Muscle of leg (tissue), 11 donors: ENCODE measurements around the gene SPIRE2. TPM values are rescaled to one million over a fixed set of nuclear protein-coding genes. Genes with fewer than 3 reads are reported as not detected.
A peak's percentile ranks its signal among the peaks of the same experiment; 100 is the strongest.

Experiments used
- DNase-seq: peaks from one replicate; pipeline ENCODE4 v3.0.0; 2013
- H3K27ac ChIP-seq: one replicate; pipeline ENCODE4 v1.5.1; 2013; ENCODE audit warnings: mild to moderate bottlenecking, low read length, control low read depth
- H3K27me3 ChIP-seq: one replicate; pipeline ENCODE4 v1.6.1; 2013; ENCODE audit warnings: low read length; ENCODE audit not compliant: control insufficient read depth, insufficient read depth
- H3K36me3 ChIP-seq: one replicate; pipeline ENCODE4 v1.6.1; 2013; ENCODE audit warnings: low read length; ENCODE audit not compliant: control insufficient read depth, insufficient read depth
- H3K4me1 ChIP-seq: one replicate; pipeline ENCODE4 v1.6.1; 2013; ENCODE audit warnings: low read length; ENCODE audit not compliant: control insufficient read depth, insufficient read depth
- H3K4me3 ChIP-seq: one replicate; pipeline ENCODE4 v1.5.1; 2013; ENCODE audit warnings: low read length, control low read depth
- H3K9me3 ChIP-seq: replicated peaks from 2 replicates; pipeline ENCODE4 v1.6.1; 2013; ENCODE audit warnings: low read depth, low read length; ENCODE audit not compliant: control insufficient read depth
- WGBS: methylation state at CpG from one replicate; pipeline ENCODE4 v1.1.5; 2013; ENCODE audit warnings: missing lambda C conversion rate; ENCODE audit not compliant: insufficient coverage; 5-methylcytosine and 5-hydroxymethylcytosine counted together
- polyA plus RNA-seq, 8 donors: library from polyadenylated mRNA; unstranded; fragments of 120-200 nt; gene quantifications; one replicate each; pipeline versions ENCODE4 v1.2.1 to v1.2.3, GENCODE V29; 2013; ENCODE audit warnings: inconsistent platforms in 1 of 8, low replicate concordance in 1 of 8; ENCODE audit not compliant: insufficient read length in 8 of 8, insufficient read depth in 1 of 8
- total RNA-seq: library from RNA; stranded (reverse); fragments of 120-200 nt; gene quantifications from one replicate; pipeline ENCODE4 v1.2.4, GENCODE V29; 2013

SPIRE2 gene
- total and polyA plus RNA-seq, 9 donors: 1.6 to 4.2 (median 3.1) TPM

- H3K4me3 ChIP-seq: no peak overlapping the region
- 92% methylated on average over 20 of the region's 21 CpGs for WGBS
- no peak overlapping the region for H3K27ac ChIP-seq
- H3K27me3 ChIP-seq: no peaks in the 10 kb centered on the region
- H3K9me3 ChIP-seq: no peaks in the 10 kb centered on the region
- DNase-seq: no peak
- peaks cover 3% of the 10 kb centered on the region for H3K4me1 ChIP-seq
- no peaks in the 10 kb centered on the region for H3K36me3 ChIP-seq
These were observed 25.2 kb downstream of the SPIRE2 start for GRCh38 chr16:89853306-89853993.

GRCh38 chr16:89855301-89855945, 27.1 kb downstream of the SPIRE2 start:
- Histone ChIP-seq H3K36me3 (no peaks in the 10 kb centered on the region), H3K27me3 (no peaks in the 10 kb centered on the region), H3K4me3 (no peak overlapping the region), H3K27ac (no peak overlapping the region), H3K4me1 (no peaks in the 10 kb centered on the region), H3K9me3 (no peaks in the 10 kb centered on the region)
- WGBS: 89% methylated on average over 21 of the region's 26 CpGs
- DNase-seq: no peak

GRCh38 chr16:89855986-89856385, 27.7 kb downstream of the SPIRE2 start:
- H3K36me3 ChIP-seq: no peaks in the 10 kb centered on the region
- no peak overlapping the region for H3K27ac ChIP-seq
- H3K4me3 ChIP-seq: no peak overlapping the region
- DNase-seq: no peak
- no peaks in the 10 kb centered on the region for H3K9me3 ChIP-seq
- WGBS: 84% methylated on average over 19 of the region's 22 CpGs
- H3K4me1 ChIP-seq: peaks cover 2% of the 10 kb centered on the region
- no peaks in the 10 kb centered on the region for H3K27me3 ChIP-seq

GRCh38 chr16:89858973-89859614, 30.8 kb downstream of the SPIRE2 start:
- DNase-seq: no peak
- Histone ChIP-seq H3K36me3 (no peaks in the 10 kb centered on the region), H3K4me3 (no peak overlapping the region), H3K27me3 (no peaks in the 10 kb centered on the region), H3K9me3 (no peaks in the 10 kb centered on the region), H3K4me1 (peaks cover 9% of the 10 kb centered on the region), H3K27ac (no peak overlapping the region)
- 92% methylated on average over 20 of the region's 25 CpGs for WGBS

GRCh38 chr16:89859615-89860007, 31.3 kb downstream of the SPIRE2 start:
- Histone ChIP-seq H3K9me3 (no peaks in the 10 kb centered on the region), H3K4me3 (no peak overlapping the region), H3K27ac (no peak overlapping the region), H3K27me3 (no peaks in the 10 kb centered on the region), H3K36me3 (no peaks in the 10 kb centered on the region), H3K4me1 (peaks cover 11% of the 10 kb centered on the region)
- WGBS: 59% methylated on average over 15 of the region's 16 CpGs
- no peak for DNase-seq

GRCh38 chr16:89860747-89861304, 32.6 kb downstream of the SPIRE2 start:
- Histone ChIP-seq H3K4me1 (peaks cover 11% of the 10 kb centered on the region), H3K9me3 (no peaks in the 10 kb centered on the region)
- DNase-seq: no peak

GRCh38 chr16:89861648-89862047, 33.4 kb downstream of the SPIRE2 start:
- H3K27me3 ChIP-seq: no peaks in the 10 kb centered on the region
- no peaks in the 10 kb centered on the region for H3K9me3 ChIP-seq
- peaks cover 11% of the 10 kb centered on the region for H3K4me1 ChIP-seq
- DNase-seq: no peak
- H3K27ac ChIP-seq: no peak overlapping the region
- H3K36me3 ChIP-seq: no peaks in the 10 kb centered on the region
- WGBS: 93% methylated on average over 10 of the region's 12 CpGs
- H3K4me3 ChIP-seq: no peak overlapping the region

More at GRCh38 chr16:89860747-89861304, 32.6 kb downstream of the SPIRE2 start:
- H3K27me3 ChIP-seq: no peaks in the 10 kb centered on the region
- H3K27ac ChIP-seq: no peak overlapping the region
- H3K36me3 ChIP-seq: no peaks in the 10 kb centered on the region
- WGBS: 16% methylated on average over 20 of the region's 28 CpGs
- H3K4me3 ChIP-seq: no peak overlapping the region

GRCh38 chr16:89862732-89863131, 34.5 kb downstream of the SPIRE2 start:
- WGBS: 93% methylated on average over 5 of the region's 6 CpGs
- Histone ChIP-seq H3K27ac (no peak overlapping the region), H3K4me1 (peaks cover 11% of the 10 kb centered on the region), H3K36me3 (no peaks in the 10 kb centered on the region), H3K9me3 (peaks cover 3% of the 10 kb centered on the region), H3K27me3 (no peaks in the 10 kb centered on the region), H3K4me3 (no peak overlapping the region)
- DNase-seq: no peak

- H3K27me3 ChIP-seq: no peaks in the 10 kb centered on the region
- H3K4me3 ChIP-seq: no peak overlapping the region
- H3K9me3 ChIP-seq: peaks cover 9% of the 10 kb centered on the region
- H3K36me3 ChIP-seq: no peaks in the 10 kb centered on the region
- H3K27ac ChIP-seq: peak overlapping the region; percentile 74
- H3K4me1 ChIP-seq: peaks cover 11% of the 10 kb centered on the region
- 66% methylated on average over 15 of the region's 21 CpGs for WGBS
- DNase-seq: peak; percentile 49
These were observed 35.7 kb downstream of the SPIRE2 start for GRCh38 chr16:89863741-89864526.

GRCh38 chr16:89864527-89864820, 36.2 kb downstream of the SPIRE2 start:
- Histone ChIP-seq H3K4me3 (no peak overlapping the region), H3K27me3 (no peaks in the 10 kb centered on the region), H3K4me1 (peaks cover 11% of the 10 kb centered on the region), H3K36me3 (no peaks in the 10 kb centered on the region), H3K9me3 (peaks cover 9% of the 10 kb centered on the region), H3K27ac (peak overlapping the region; percentile 74)
- no peak for DNase-seq
- 81% methylated on average over 3 of the region's 5 CpGs for WGBS
